ENCODE data around the gene LPP.

Gene LPP

DNA sequence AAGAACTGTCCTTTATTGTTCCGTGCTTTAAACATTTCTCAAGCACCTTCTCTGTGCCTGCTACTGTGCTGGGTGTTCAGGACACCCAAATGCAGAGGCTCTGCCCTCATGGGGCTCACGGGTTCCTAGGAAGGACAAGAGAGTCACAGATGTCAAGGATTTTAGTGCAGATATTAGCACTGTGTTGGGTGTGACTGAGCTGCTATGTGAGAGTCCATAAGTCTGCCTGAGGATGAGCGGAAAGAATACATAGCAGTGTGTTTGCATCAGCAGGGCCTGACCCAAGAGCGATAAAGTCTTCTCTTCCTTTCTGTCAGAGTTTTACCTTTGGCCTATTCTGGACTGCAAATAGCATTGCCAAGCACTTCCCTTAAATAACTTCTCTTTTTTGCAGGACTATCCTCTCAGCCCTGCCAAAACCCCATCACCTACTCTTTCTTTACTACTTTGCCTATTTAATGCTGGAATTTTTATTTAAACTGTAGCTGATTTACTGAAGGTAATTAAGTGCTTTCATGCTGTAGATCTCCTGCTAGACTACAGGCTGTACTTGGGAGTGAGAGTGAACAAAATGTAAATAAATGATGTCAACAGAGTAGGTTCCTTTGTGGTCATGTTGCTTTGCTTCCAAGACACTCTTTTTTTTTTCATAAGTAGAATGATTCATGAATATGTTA, 558.4 kb downstream of the LPP start:
- H3K27ac ChIP-seq (ENCODE audit: low read depth, low read length, severe bottlenecking) = no peak overlapping the region
- no peaks in the 10 kb centered on the region for H3K9me3 ChIP-seq (ENCODE audit: control insufficient read depth, low read length)

DNA sequence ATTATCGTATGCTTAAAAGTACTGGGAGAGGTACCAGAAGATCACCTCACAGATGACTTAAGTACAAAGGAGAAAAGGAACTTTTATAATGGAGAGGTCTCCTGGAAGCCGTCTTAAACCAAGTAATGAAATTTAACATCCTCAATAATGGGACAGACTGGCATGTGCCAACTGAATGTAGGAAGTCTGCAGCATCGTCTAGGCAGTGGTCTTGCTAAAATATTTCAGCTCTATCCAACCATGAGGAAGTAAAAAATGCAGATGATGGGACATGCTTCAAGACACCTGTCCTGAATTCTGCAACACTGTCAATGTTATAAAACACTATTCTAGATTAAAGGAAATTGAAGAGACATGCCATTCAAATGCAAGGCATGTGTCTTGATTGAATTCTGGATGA, 559.0 kb downstream of the LPP start:
- Histone ChIP-seq H3K9me3 (ENCODE audit: control insufficient read depth, low read length) (no peaks in the 10 kb centered on the region), H3K4me3 (ENCODE audit: extremely low read depth, insufficient read depth, low read length, poor library complexity, severe bottlenecking) (no peak overlapping the region), H3K36me3 (ENCODE audit: control insufficient read depth, insufficient read depth, low read length) (peaks cover 8% of the 10 kb centered on the region), H3K4me1 (ENCODE audit: control insufficient read depth, insufficient read depth, low read length, poor library complexity, severe bottlenecking) (no peaks in the 10 kb centered on the region), H3K27ac (ENCODE audit: low read depth, low read length, severe bottlenecking) (no peak overlapping the region)
- WGBS, 2 experiments (ENCODE audit: insufficient coverage in 2 of 2) = 100% methylated on average over 1 of the region's 3 CpGs; no CpG with 5 or more reads in 1 of the 2 experiments

More for the DNA sequence above, 558.4 kb downstream of the LPP start:
- H3K4me3 ChIP-seq (ENCODE audit: extremely low read depth, insufficient read depth, low read length, poor library complexity, severe bottlenecking) = no peak overlapping the region
- no peaks in the 10 kb centered on the region for H3K4me1 ChIP-seq (ENCODE audit: control insufficient read depth, insufficient read depth, low read length, poor library complexity, severe bottlenecking)
- 90 to 97% methylated on average over 4 of the region's 4 CpGs for WGBS, 2 experiments (ENCODE audit: insufficient coverage in 2 of 2)
- peaks cover 8% of the 10 kb centered on the region for H3K36me3 ChIP-seq (ENCODE audit: control insufficient read depth, insufficient read depth, low read length)

DNA sequence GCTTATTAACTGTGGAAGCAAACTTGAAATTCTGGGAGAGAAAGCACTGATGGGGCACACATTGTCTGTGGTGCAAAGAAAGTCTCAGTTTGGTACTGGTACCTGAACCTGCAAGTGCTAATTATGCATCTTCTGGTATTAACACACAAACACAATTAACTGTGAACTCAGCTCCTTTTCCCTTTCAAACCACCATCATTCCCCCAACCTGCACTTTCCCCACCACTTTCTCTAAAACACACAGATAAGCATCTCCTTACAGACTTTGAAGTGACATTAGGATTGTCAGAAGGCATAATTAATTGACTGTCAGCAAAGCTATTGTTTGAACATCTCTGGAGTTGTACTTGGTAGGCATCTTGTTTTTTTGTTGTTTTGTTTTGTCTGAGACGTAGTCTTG, 565.6 kb downstream of the LPP start:
- Histone ChIP-seq H3K4me1 (ENCODE audit: control insufficient read depth, insufficient read depth, low read length, poor library complexity, severe bottlenecking) (no peaks in the 10 kb centered on the region), H3K27ac (ENCODE audit: low read depth, low read length, severe bottlenecking) (no peak overlapping the region), H3K4me3 (ENCODE audit: extremely low read depth, insufficient read depth, low read length, poor library complexity, severe bottlenecking) (no peak overlapping the region), H3K36me3 (ENCODE audit: control insufficient read depth, insufficient read depth, low read length) (no peaks in the 10 kb centered on the region), H3K9me3 (ENCODE audit: control insufficient read depth, low read length) (no peaks in the 10 kb centered on the region)
- 100% methylated on average over 1 of the region's 1 CpG; no CpG with 5 or more reads in 1 of the 2 experiments for WGBS, 2 experiments (ENCODE audit: insufficient coverage in 2 of 2)

DNA sequence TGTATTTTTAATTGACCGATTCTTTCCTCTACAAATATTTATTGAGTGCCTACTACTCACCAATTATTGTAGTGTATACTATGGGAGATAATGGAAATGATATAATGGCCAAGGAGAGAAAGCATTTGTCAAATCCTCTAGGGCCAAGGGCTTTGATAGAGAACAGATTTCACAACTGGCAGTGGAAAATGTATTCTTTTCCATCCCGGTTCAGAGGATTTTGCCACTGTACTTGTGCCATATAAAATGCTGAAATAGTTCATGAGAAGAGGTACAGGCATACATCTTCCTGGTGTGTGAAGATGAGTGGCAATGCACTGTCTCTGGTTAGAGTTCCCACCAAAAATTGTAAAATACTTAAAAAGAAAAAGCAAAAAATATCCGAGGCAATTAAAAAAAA, 566.3 kb downstream of the LPP start:
- no peak overlapping the region for H3K4me3 ChIP-seq (ENCODE audit: extremely low read depth, insufficient read depth, low read length, poor library complexity, severe bottlenecking)
- no peak overlapping the region for H3K27ac ChIP-seq (ENCODE audit: low read depth, low read length, severe bottlenecking)
- H3K9me3 ChIP-seq (ENCODE audit: control insufficient read depth, low read length) = no peaks in the 10 kb centered on the region
- no peaks in the 10 kb centered on the region for H3K36me3 ChIP-seq (ENCODE audit: control insufficient read depth, insufficient read depth, low read length)
- WGBS, 2 experiments (ENCODE audit: insufficient coverage in 2 of 2) = no CpG with 5 or more reads among the region's 3 CpGs
- no peaks in the 10 kb centered on the region for H3K4me1 ChIP-seq (ENCODE audit: control insufficient read depth, insufficient read depth, low read length, poor library complexity, severe bottlenecking)

DNA sequence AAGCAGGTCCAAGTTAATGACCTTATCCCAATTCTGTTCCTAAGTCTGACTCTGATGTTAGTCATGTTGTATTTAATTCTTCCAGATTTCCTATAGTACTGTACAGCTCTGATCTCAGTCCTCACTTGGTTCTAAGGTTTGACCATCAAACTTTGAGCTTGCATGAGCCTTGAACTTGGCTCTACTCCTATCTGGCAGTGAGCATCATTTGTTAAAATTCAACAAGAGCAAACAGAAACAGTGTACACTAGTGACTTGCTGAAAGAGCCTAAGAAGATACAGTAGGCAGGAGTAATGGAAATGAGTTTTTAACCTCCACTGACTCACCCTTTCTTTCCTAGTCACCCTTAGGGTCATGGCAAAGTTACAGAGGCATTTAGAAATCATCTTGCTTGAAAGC, 566.7 kb downstream of the LPP start:
- no peaks in the 10 kb centered on the region for H3K4me1 ChIP-seq (ENCODE audit: control insufficient read depth, insufficient read depth, low read length, poor library complexity, severe bottlenecking)
- no peaks in the 10 kb centered on the region for H3K36me3 ChIP-seq (ENCODE audit: control insufficient read depth, insufficient read depth, low read length)
- no peak overlapping the region for H3K4me3 ChIP-seq (ENCODE audit: extremely low read depth, insufficient read depth, low read length, poor library complexity, severe bottlenecking)
- H3K27ac ChIP-seq (ENCODE audit: low read depth, low read length, severe bottlenecking) = no peak overlapping the region
- no peaks in the 10 kb centered on the region for H3K9me3 ChIP-seq (ENCODE audit: control insufficient read depth, low read length)

DNA sequence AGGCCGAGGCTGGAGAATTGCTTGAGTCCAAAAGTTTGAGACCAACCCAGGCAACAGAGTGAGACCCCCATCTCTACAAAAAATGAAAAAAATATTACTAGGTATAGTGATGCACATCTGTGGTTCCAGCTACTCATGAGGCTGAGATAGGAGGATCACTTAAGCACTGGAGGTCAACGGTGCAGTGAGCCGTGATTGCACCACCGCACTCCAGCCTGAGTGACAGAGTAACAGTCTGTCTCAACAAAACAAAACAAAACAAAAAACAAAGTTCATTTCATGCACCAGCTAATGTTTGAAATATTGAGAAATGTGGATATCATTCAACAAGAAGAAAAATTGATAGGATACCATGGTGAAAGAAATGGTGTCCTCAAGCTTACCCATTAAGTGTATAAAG, 567.4 kb downstream of the LPP start:
- H3K4me3 ChIP-seq (ENCODE audit: extremely low read depth, insufficient read depth, low read length, poor library complexity, severe bottlenecking) = no peak overlapping the region
- no peaks in the 10 kb centered on the region for H3K9me3 ChIP-seq (ENCODE audit: control insufficient read depth, low read length)
- H3K36me3 ChIP-seq (ENCODE audit: control insufficient read depth, insufficient read depth, low read length) = no peaks in the 10 kb centered on the region
- no peaks in the 10 kb centered on the region for H3K4me1 ChIP-seq (ENCODE audit: control insufficient read depth, insufficient read depth, low read length, poor library complexity, severe bottlenecking)
- no peak overlapping the region for H3K27ac ChIP-seq (ENCODE audit: low read depth, low read length, severe bottlenecking)
- WGBS, 2 experiments (ENCODE audit: insufficient coverage in 2 of 2) = 83% methylated on average over 1 of the region's 4 CpGs; no CpG with 5 or more reads in 1 of the 2 experiments

DNA sequence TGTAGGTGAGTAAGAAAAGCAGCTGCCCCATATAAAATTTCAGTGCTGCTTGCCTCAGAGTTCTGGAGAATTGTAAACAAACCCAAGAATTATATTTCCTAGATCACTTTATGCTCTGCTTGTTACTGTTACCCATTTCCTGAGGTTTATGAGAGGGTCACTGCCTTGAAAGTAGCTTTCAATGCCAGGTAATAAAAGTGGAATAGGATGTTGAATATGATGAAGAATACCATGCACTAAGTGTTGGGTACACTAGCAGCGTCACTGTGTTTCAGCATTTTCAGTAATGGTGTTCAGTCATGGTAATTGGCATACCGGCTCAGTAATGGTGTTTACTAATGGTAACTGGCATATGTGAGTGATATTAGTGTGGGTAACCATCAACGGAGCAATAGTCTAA, 568.0 kb downstream of the LPP start:
- H3K4me1 ChIP-seq (ENCODE audit: control insufficient read depth, insufficient read depth, low read length, poor library complexity, severe bottlenecking) = no peaks in the 10 kb centered on the region
- 93 to 96% methylated on average over 3 of the region's 3 CpGs for WGBS, 2 experiments (ENCODE audit: insufficient coverage in 2 of 2)
- H3K9me3 ChIP-seq (ENCODE audit: control insufficient read depth, low read length) = no peaks in the 10 kb centered on the region
- H3K36me3 ChIP-seq (ENCODE audit: control insufficient read depth, insufficient read depth, low read length) = no peaks in the 10 kb centered on the region
- no peak overlapping the region for H3K4me3 ChIP-seq (ENCODE audit: extremely low read depth, insufficient read depth, low read length, poor library complexity, severe bottlenecking)
- H3K27ac ChIP-seq (ENCODE audit: low read depth, low read length, severe bottlenecking) = no peak overlapping the region

DNA sequence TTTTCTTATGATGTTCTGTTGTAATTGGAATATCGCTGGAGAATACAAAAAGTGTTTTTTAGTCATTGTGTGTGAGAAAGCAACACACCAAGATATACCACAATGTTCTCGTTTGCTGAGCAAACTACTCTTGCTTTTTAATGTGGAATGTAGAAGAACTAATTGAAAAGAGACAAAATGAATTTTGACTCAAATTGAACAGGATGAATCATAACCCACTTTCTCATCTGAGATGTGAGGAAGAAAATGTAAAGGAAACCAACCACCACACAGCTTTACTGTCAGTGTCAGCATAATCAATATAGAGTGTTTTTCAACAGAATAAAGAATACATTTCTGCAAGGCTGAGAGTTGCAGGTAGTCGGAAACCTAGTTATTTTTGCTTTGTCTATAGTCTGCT, 569.0 kb downstream of the LPP start:
- WGBS, 2 experiments (ENCODE audit: insufficient coverage in 2 of 2) = no CpG with 5 or more reads among the region's 3 CpGs
- no peaks in the 10 kb centered on the region for H3K36me3 ChIP-seq (ENCODE audit: control insufficient read depth, insufficient read depth, low read length)
- H3K27ac ChIP-seq (ENCODE audit: low read depth, low read length, severe bottlenecking) = no peak overlapping the region
- no peak overlapping the region for H3K4me3 ChIP-seq (ENCODE audit: extremely low read depth, insufficient read depth, low read length, poor library complexity, severe bottlenecking)
- no peaks in the 10 kb centered on the region for H3K4me1 ChIP-seq (ENCODE audit: control insufficient read depth, insufficient read depth, low read length, poor library complexity, severe bottlenecking)
- no peaks in the 10 kb centered on the region for H3K9me3 ChIP-seq (ENCODE audit: control insufficient read depth, low read length)

DNA sequence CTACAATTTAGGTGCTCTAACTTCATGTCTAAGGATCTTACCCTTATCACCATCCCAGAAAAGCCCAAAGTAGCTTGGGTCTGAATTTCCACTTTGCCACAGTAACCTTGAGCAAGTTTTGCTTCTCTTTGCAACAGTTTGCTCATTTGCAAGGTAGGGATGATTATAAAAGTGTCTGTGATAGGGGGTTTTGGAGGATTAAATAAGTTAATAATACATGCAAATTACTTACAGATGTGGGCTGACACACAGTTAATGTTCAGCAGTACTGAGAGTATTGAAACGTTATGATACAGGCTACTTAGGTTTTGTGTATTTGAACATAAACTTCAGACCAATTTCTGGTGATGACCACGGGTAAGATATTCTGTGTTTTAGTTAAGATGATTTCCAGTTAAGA, 573.1 kb downstream of the LPP start:
- Histone ChIP-seq H3K9me3 (ENCODE audit: control insufficient read depth, low read length) (no peaks in the 10 kb centered on the region), H3K36me3 (ENCODE audit: control insufficient read depth, insufficient read depth, low read length) (peaks cover 17% of the 10 kb centered on the region), H3K4me1 (ENCODE audit: control insufficient read depth, insufficient read depth, low read length, poor library complexity, severe bottlenecking) (no peaks in the 10 kb centered on the region), H3K4me3 (ENCODE audit: extremely low read depth, insufficient read depth, low read length, poor library complexity, severe bottlenecking) (no peak overlapping the region), H3K27ac (ENCODE audit: low read depth, low read length, severe bottlenecking) (no peak overlapping the region)
- 100% methylated on average over 1 of the region's 2 CpGs for whole genome bisulfite sequencing, 2 experiments (ENCODE audit: insufficient coverage in 2 of 2)

DNA sequence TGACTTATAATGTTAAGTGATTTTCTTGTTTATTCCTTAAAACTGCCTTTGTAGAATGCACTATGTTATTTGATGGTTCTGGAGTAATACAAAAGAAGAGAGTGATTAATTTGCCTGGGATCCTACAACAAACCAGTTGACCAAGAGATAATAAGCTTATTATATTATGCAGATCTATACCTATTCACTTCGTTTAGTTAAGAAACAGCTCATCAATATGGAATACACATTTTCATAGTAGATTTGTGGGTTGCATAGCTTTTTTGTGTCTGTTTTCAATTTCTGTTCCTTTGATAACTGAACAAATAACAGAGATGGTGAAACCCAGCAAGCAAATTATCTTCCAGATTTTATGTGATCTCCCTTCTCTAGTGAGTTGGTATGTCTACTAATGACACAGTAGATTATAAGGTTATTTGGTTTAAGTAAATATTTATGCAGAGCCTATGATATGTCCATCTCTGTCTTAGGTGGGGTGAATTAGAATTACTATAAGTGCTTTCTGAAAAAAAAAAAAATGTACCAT, 574.5 kb downstream of the LPP start:
- Histone ChIP-seq H3K36me3 (ENCODE audit: control insufficient read depth, insufficient read depth, low read length) (peaks cover 17% of the 10 kb centered on the region), H3K27ac (ENCODE audit: low read depth, low read length, severe bottlenecking) (no peak overlapping the region), H3K9me3 (ENCODE audit: control insufficient read depth, low read length) (no peaks in the 10 kb centered on the region), H3K4me3 (ENCODE audit: extremely low read depth, insufficient read depth, low read length, poor library complexity, severe bottlenecking) (no peak overlapping the region), H3K4me1 (ENCODE audit: control insufficient read depth, insufficient read depth, low read length, poor library complexity, severe bottlenecking) (no peaks in the 10 kb centered on the region)
- WGBS, 2 experiments (ENCODE audit: insufficient coverage in 2 of 2) = no CpG with 5 or more reads among the region's 1 CpG

DNA sequence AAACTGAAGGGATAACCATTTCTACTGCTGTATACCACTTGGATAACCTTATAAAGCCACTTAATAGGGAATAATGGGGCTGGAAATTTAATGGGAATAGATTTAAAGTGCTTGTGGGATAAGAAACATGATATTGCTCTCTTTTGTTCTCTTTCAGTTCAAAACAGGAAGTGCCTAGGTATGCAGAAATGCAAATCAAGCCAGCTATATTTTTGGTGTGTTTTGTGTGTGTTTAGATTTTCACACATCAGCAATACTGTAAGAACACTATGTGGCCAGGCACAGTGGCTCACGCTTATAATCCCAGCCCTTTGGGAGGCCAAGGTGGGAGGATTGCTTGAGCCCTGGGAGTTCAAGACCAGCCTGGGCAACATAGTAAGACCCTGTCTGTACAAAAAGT, 575.5 kb downstream of the LPP start:
- Histone ChIP-seq H3K4me3 (ENCODE audit: extremely low read depth, insufficient read depth, low read length, poor library complexity, severe bottlenecking) (no peak overlapping the region), H3K27ac (ENCODE audit: low read depth, low read length, severe bottlenecking) (no peak overlapping the region), H3K9me3 (ENCODE audit: control insufficient read depth, low read length) (no peaks in the 10 kb centered on the region), H3K36me3 (ENCODE audit: control insufficient read depth, insufficient read depth, low read length) (peaks cover 17% of the 10 kb centered on the region), H3K4me1 (ENCODE audit: control insufficient read depth, insufficient read depth, low read length, poor library complexity, severe bottlenecking) (no peaks in the 10 kb centered on the region)
- 100% methylated on average over 1 of the region's 1 CpG for WGBS, 2 experiments (ENCODE audit: insufficient coverage in 2 of 2)

Data from mesodermal cell (in vitro differentiated cells).